A549 (cell line): ENCODE measurements around the gene RTL5. TPM values are rescaled to one million over a fixed set of nuclear protein-coding genes. Genes with fewer than 3 reads are reported as not detected.

Source experiments
- ATAC-seq, 2 experiments: fragments of 200-7000 bp in 1 of 2; fragments of >200 bp in 1 of 2; cut with Nextera tagmentation in 1 of 2; cut with Tn5 transposase in 1 of 2; 3 replicates each; pipeline versions ENCODE4 v1.8.0 to v1.9.1; 2018 to 2020; ENCODE audit warnings: mild to moderate bottlenecking in 1 of 2, moderate library complexity in 1 of 2
- CTCF ChIA-PET: fragments of 300-600 bp; sonication (Branson Sonifier 250); formaldehyde crosslinking; extraction: SDS; loops from one replicate; lab custom pipeline; 2021; ENCODE audit warnings: antibody characterized with exemption, inconsistent platforms; lab: Yijun Ruan, JAX
- POLR2A ChIA-PET: fragments of 350-600 bp; formaldehyde crosslinking; extraction: SDS; loops from one replicate; lab custom pipeline; 2021; ENCODE audit warnings: antibody characterized with exemption, inconsistent platforms; lab: Yijun Ruan, JAX
- DNase-seq, 2 experiments: peaks; one replicate each; pipeline versions ENCODE4 v3.0.0 to v3.0.0-alpha.2; 2011 to 2016; ENCODE audit warnings: low read depth in 1 of 2, low spot score in 1 of 2
- FAIRE-seq: peaks from 2 replicates; lab custom pipeline; 2011; peaks lifted over from hg19 to GRCh38; lab: Jason Lieb, UNC
- H3K27ac ChIP-seq, 2 experiments: fragments of >200 bp; sonication (Bioruptor Twin); formaldehyde crosslinking; 3 replicates each; pipeline ENCODE4 v1.5.1; 2016 to 2017
- H3K4me1 ChIP-seq: fragments of >200 bp; sonication (Bioruptor Twin); formaldehyde crosslinking; 3 replicates; pipeline ENCODE4 v1.6.1; 2016
- H3K4me2 ChIP-seq: fragments of >200 bp; sonication (Bioruptor Twin); formaldehyde crosslinking; 3 replicates; pipeline ENCODE4 v1.6.1; 2016
- H3K4me3 ChIP-seq: fragments of >200 bp; sonication (Bioruptor Twin); formaldehyde crosslinking; 3 replicates; pipeline ENCODE4 v1.5.1; 2016
- H3K9me3 ChIP-seq: fragments of >200 bp; sonication (Bioruptor Twin); formaldehyde crosslinking; 3 replicates; pipeline ENCODE4 v1.6.1; 2016
- BCL3 ChIP-seq: fragments of >200 bp; sonication (Bioruptor Twin); formaldehyde crosslinking; IDR thresholded peaks from 3 replicates; pipeline ENCODE4 v1.6.1; 2016
- CTCF ChIP-seq: fragments of >200 bp; sonication (Bioruptor Twin); formaldehyde crosslinking; IDR thresholded peaks from 3 replicates; pipeline ENCODE4 v1.5.1; 2016
- EHF ChIP-seq: fragments of 250-450 bp; sonication (Bioruptor Pico); IDR thresholded peaks from 2 replicates; pipeline ENCODE4 v1.5.0; 2020; ENCODE audit warnings: mild to moderate bottlenecking
- FOSL2 ChIP-seq, 2 experiments: fragments of 450-650 bp in 1 of 2; fragments of >200 bp in 1 of 2; sonication (Bioruptor Twin) in 1 of 2; formaldehyde crosslinking; IDR thresholded peaks; 2 replicates each; pipeline versions ENCODE4 v1.5.0 to v1.6.1; 2016 to 2020; ENCODE audit warnings: mild to moderate bottlenecking in 1 of 2, moderate library complexity in 1 of 2
- GATA3 ChIP-seq: IDR thresholded peaks from 2 replicates; pipeline ENCODE4 v1.6.1; 2012; ENCODE audit warnings: borderline replicate concordance
- HDAC2 ChIP-seq: fragments of 200-600 bp; sonication (generic); IDR thresholded peaks from 2 replicates; pipeline ENCODE4 v1.6.1; 2016
- HES2 ChIP-seq: fragments of >200 bp; sonication (Bioruptor Twin); formaldehyde crosslinking; IDR thresholded peaks from 2 replicates; pipeline ENCODE4 v1.6.1; 2016
- HOXB5 ChIP-seq: fragments of 250-450 bp; sonication (Bioruptor Pico); IDR thresholded peaks from 2 replicates; pipeline ENCODE4 v1.5.0; 2020; ENCODE audit warnings: mild to moderate bottlenecking, moderate library complexity
- KDM5A ChIP-seq: fragments of 200-600 bp; sonication (generic); IDR thresholded peaks from 2 replicates; pipeline ENCODE4 v1.6.1; 2016; ENCODE audit warnings: antibody characterized with exemption, mild to moderate bottlenecking
- MAX ChIP-seq: IDR thresholded peaks from 2 replicates; pipeline ENCODE4 v1.6.1; 2012
- MYC ChIP-seq: IDR thresholded peaks from 2 replicates; pipeline ENCODE4 v1.6.1; 2012; ENCODE audit warnings: mild to moderate bottlenecking, inconsistent platforms, low read length, improper control_type of control experiment, borderline replicate concordance
- NFE2L2 ChIP-seq: fragments of 150-350 bp; conservative IDR thresholded peaks from 2 replicates; pipeline ENCODE4 v1.6.1; 2014; ENCODE audit warnings: low read length
- RAD21 ChIP-seq, 2 experiments: fragments of >200 bp in 1 of 2; sonication (Bioruptor Twin) in 1 of 2; formaldehyde crosslinking in 1 of 2; IDR thresholded peaks in 1 of 2; conservative IDR thresholded peaks in 1 of 2; 2 replicates in 1 of 2; 3 replicates in 1 of 2; pipeline ENCODE4 v1.6.1; 2012 to 2018; ENCODE audit warnings: inconsistent platforms in 1 of 2
- RNF2 ChIP-seq: fragments of 200-600 bp; sonication (generic); IDR thresholded peaks from 2 replicates; pipeline ENCODE4 v1.6.1; 2016; ENCODE audit warnings: low read depth, mild to moderate bottlenecking, antibody characterized with exemption, moderate library complexity, borderline replicate concordance
- SMC3 ChIP-seq: fragments of >200 bp; sonication (Bioruptor Twin); formaldehyde crosslinking; IDR thresholded peaks from 3 replicates; pipeline ENCODE4 v1.6.1; 2018; ENCODE audit warnings: inconsistent platforms
- USF2 ChIP-seq: fragments of 450-650 bp; IDR thresholded peaks from 2 replicates; pipeline ENCODE4 v1.6.1; 2014; ENCODE audit warnings: antibody characterized with exemption
- ZFP36 ChIP-seq: fragments of 450-650 bp; IDR thresholded peaks from 2 replicates; pipeline ENCODE4 v1.6.1; 2014; ENCODE audit warnings: borderline replicate concordance; ENCODE audit not compliant: partially characterized antibody
- ZNF302 ChIP-seq: fragments of 250-450 bp; sonication (Bioruptor Pico); IDR thresholded peaks from 2 replicates; pipeline ENCODE4 v1.9.0; 2021; ENCODE audit warnings: inconsistent platforms, mild to moderate bottlenecking, moderate library complexity
- ZSCAN20 ChIP-seq: fragments of 250-450 bp; sonication (Bioruptor Pico); IDR thresholded peaks from 2 replicates; pipeline ENCODE4 v1.8.0; 2022; ENCODE audit warnings: mild to moderate bottlenecking, moderate library complexity
- WGBS: methylation state at CpG from one replicate; pipeline ENCODE4 v1.1.6; 2017; ENCODE audit errors: missing lambda C conversion rate; 5-methylcytosine and 5-hydroxymethylcytosine counted together
- polyA plus RNA-seq, 4 experiments: library from polyadenylated mRNA; depleted of rRNA in 3 of 4; stranded (reverse); fragments of >200 nt; fragmentation: RNase III in 1 of 4; extraction: RNeasy Plus Mini Kit Qiagen cat#74134 plus additional on column Dnase treatment in 1 of 4; gene quantifications; 2 replicates in 3 of 4; 3 replicates in 1 of 4; pipeline ENCODE4 v1.2.3, GENCODE V29; 2011 to 2017

Gene RTL5
- polyA plus RNA-seq, 2 of the 4 experiments (the other 2 are of a cell fraction): 1.2 to 2.9 TPM

GRCh38 chrX:72126539-72127140 is 5.1 kb downstream of the RTL5 start:
- ChIA-PET CTCF (interaction anchor here (0.6 to 6.6 kb wide), 34 partner anchors 9 to 566 kb away, joined by 3 to 109 read pairs (median 5); partner anchors contain the start of gene NHSL2), POLR2A (interaction anchor here (0.8 to 1.4 kb wide), 2 partner anchors 55 to 112 kb away, joined by 4 to 6 read pairs; partner anchors contain the start of genes ERCC6L and PIN4)
- Histone ChIP-seq H3K9me3 (no peaks in the 10 kb centered on the region), H3K4me2 (peak overlapping the region; percentile 48), H3K27ac (peak overlapping the region; percentile 63 to 79), H3K4me3 (no peak overlapping the region), H3K4me1 (peaks cover 11% of the 10 kb centered on the region)
- 23% methylated on average over 9 of the region's 9 CpGs for WGBS
- peak; percentile 81 to 93 for ATAC-seq
- DNase-seq: peak; percentile 71 to 76
- peak; percentile 23 for FAIRE-seq
- TF ChIP-seq MYC (no peak), SMC3 (peak; percentile 77), RAD21 (conservative IDR thresholded peaks at IDR 0.05 in 1 of 2, IDR thresholded peaks at IDR 0.05 in 1 of 2) (peak; percentile 84 to 86), BCL3 (no peak), KDM5A (no peak), CTCF (peak; percentile 73), FOSL2 (IDR thresholded peaks at IDR 0.05) (no peak), FOSL2 (CRISPR knock-in tag; IDR thresholded peaks at IDR 0.05) (peak; percentile 65), RNF2 (no peak)

- Histone ChIP-seq H3K4me2 (0 out of 3 replicates have a peak overlapping the region, but pooled peaks have one; percentile 16), H3K4me3 (no peak overlapping the region), H3K4me1 (peaks cover 15% of the 10 kb centered on the region), H3K9me3 (no peaks in the 10 kb centered on the region), H3K27ac (peak overlapping the region in 1 of 2 experiments; percentile 55; a peak in 2 of 6 replicates)
- ChIA-PET POLR2A (interaction anchor here (1.4 kb wide), 1 partner anchor 56 kb away, joined by 6 read pairs; the partner anchor contains the start of gene PIN4), CTCF (interaction anchor here (0.8 to 6.6 kb wide), 23 partner anchors 9 to 266 kb away, joined by 3 to 109 read pairs (median 6); partner anchors contain the start of gene NHSL2)
- no peak for TF ChIP-seq USF2
- TF ChIP-seq HOXB5 (CRISPR knock-in tag): no peak
- no peak for TF ChIP-seq MAX
- TF ChIP-seq ZFP36: no peak
- TF ChIP-seq NFE2L2: no peak
- no peak for TF ChIP-seq EHF
- no peak for TF ChIP-seq HES2
- no peak for TF ChIP-seq ZSCAN20 (CRISPR knock-in tag)
- TF ChIP-seq GATA3: no peak
- no peak for TF ChIP-seq ZNF302 (CRISPR knock-in tag)
- no peak for TF ChIP-seq HDAC2
- FAIRE-seq (no peak), DNase-seq (no peak), ATAC-seq (peak in 1 of 2 experiments; percentile 11; a peak in 2 of 6 replicates)
- WGBS: 48% methylated on average over 3 of the region's 3 CpGs
Observed at GRCh38 chrX:72126048-72126415, 5.7 kb downstream of the RTL5 start.
